GM12875 (cell line): ENCODE data around the gene ATP6V1F.

Experiments used
- H3K4me3 ChIP-seq: one replicate; pipeline ENCODE4 v1.5.1; 2011; ENCODE audit warnings: low read depth, low read length, control low read depth
- TF ChIP-seq, protein P1 (sequence below): IDR thresholded peaks from 2 replicates; pipeline ENCODE4 v1.5.1; 2011; ENCODE audit warnings: low read depth, mild to moderate bottlenecking, control low read depth, inconsistent platforms, low read length, moderate library complexity, borderline replicate concordance; ENCODE audit not compliant: insufficient read depth

The ATP6V1F gene

DNA sequence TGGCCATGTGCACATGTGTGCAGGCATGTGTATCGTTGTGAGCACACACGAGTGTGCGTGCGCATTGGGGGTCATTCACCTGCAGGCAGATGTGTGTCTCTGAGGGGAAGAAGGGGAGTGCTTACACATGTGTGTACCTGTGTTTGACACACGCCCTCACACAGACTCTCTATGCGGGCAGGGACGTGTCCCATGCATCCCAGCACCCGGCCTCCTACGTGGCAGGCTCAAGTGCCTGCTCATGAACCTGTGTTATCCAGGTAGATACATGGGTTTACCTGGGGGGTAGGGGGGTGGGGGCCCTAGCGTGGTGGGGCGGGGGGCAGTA lies 29.2 kb downstream of the ATP6V1F start:
- H3K4me3 ChIP-seq, result no peak overlapping the region
- TF ChIP-seq, protein P1, sequence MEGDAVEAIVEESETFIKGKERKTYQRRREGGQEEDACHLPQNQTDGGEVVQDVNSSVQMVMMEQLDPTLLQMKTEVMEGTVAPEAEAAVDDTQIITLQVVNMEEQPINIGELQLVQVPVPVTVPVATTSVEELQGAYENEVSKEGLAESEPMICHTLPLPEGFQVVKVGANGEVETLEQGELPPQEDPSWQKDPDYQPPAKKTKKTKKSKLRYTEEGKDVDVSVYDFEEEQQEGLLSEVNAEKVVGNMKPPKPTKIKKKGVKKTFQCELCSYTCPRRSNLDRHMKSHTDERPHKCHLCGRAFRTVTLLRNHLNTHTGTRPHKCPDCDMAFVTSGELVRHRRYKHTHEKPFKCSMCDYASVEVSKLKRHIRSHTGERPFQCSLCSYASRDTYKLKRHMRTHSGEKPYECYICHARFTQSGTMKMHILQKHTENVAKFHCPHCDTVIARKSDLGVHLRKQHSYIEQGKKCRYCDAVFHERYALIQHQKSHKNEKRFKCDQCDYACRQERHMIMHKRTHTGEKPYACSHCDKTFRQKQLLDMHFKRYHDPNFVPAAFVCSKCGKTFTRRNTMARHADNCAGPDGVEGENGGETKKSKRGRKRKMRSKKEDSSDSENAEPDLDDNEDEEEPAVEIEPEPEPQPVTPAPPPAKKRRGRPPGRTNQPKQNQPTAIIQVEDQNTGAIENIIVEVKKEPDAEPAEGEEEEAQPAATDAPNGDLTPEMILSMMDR, result no peak

DNA sequence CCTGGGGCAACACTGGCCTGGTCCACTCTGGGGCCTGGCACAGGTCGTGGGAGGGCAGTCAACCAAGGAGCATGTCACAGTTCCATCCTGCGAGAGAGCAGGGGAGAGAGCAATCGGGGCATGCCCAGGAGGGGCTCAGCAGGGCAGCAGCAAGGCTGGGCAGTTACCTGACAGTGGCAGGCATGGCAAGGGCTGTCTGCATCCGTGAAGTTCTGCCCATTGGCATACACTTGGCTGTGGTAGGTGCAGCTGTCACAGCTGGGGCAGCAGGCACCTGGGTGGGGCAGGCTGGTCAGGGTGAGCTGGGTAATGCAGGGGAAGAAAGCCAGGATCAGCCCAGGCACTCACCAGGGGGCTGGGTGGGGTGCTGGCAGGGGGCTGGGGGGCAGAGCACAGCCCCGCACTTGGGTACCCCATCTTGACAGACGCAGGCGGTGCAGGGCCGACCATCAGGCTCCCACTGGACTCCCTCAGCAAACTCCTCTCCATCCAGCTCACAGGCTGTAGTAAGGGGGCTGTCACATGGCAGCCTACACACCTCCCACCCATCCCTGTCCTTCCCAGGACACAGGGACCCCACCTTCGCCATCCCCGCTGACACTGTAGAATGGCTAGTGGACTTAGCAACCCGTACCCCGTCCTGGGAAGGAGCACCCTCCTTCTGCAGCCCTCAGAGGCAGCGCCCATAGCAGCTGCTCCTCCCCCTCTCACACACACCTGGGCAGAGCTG lies 30.0 kb downstream of the ATP6V1F start:
- TF ChIP-seq, protein P1, result no peak
- H3K4me3 ChIP-seq, result no peak overlapping the region

DNA sequence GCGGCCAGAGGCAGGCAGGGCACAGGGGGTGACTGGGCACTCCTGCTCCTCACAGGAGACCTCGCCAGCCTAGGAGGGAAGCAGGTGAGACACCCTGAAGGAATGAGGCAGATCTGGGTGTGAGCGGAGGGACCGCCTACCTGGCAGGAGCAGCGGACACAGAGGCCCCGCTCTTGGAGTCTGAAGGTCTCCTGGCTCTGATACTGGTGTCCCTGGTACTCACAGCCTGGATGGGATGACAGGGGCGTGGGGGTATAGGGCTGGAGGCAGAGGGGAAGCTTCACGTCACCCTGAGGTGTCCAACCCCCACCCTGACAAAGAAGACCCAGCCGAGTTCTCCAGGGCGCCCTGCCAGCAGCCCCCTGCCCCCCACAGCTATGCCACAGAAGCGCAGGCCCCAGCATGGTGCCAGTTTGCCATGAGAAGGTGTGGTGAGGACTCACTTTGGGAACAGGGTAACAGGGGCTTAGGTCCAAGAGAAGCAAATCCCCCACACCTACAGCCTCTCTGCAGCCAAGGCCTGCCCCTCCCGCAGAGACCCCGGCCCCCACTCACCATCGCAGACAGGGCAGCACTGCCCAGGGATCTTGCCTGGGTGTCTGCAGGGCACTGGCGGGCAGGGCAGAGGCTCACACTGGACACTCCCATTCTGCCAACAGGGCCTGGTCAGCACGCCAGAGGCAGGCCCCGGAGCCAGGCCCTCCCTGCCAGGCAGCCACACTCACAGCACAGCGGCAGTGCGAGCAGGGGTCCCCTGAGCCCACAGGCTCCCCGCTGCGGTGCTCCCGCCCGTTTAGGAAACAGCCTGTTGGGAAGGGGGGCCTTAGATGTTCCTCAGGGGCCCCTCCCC lies 30.8 kb downstream of the ATP6V1F start:
- H3K4me3 ChIP-seq, result no peak overlapping the region
- TF ChIP-seq, protein P1, result no peak

DNA sequence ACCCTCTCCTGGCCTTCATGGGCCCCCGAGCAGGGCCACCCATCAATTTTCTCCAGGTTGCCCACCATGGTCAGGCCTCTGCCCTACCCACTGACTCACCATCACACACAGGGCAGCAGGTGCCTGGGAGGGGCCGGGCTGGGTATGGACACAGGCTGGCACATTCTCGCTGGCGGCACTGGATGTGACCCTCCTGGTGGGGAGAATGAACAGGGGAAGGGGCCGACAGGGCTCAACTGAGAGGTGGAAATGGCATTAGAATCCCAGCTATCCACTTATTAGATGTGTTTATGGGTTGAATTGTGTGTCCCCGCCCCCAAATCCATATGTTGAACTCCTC lies 31.4 kb downstream of the ATP6V1F start:
- no peak overlapping the region for H3K4me3 ChIP-seq
- TF ChIP-seq, protein P1, result no peak

- TF ChIP-seq, protein P1, result no peak
- H3K4me3 ChIP-seq, result no peak overlapping the region
Measured at GRCh38 chr7:128895320-128895719, 32.7 kb downstream of the ATP6V1F start.

DNA sequence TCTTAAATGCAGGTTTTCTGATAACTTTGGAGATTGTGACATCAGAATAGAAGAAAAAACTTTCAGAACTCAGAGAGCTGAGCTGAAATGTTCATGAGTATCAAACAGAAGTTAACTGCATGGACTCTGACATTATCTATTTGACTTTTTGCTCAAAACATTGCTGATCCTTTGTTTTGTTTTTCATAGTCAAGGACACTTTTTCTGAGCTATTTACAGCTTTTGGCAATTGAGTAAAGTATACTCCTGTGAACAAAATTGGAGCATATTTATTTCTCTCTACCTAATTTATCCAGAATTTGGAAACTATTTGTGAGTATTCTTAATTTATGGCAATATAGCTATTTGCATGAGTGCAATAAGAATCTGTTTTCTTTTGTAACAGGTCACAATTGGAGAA lies 36.7 kb downstream of the ATP6V1F start:
- TF ChIP-seq, protein P1, result no peak
- no peak overlapping the region for H3K4me3 ChIP-seq

- no peak overlapping the region for H3K4me3 ChIP-seq
- TF ChIP-seq, protein P1, result no peak
Measured at GRCh38 chr7:128900237-128900636, 37.6 kb downstream of the ATP6V1F start.
